Thymus (tissue), 11 donors: Measurements from ENCODE around the gene MXRA7. TPM values are rescaled to one million over a fixed set of nuclear protein-coding genes. Genes with fewer than 3 reads are reported as not detected.
"Not testable (repeated sequence)": the region's sequence is repeated elsewhere in the genome, so short reads cannot be mapped to it uniquely, and the experiment has no call there.

Experiments used
- DNase-seq, 9 donors: peaks; one replicate each; pipeline ENCODE4 v3.0.0-alpha.2; 2013; ENCODE audit warnings: low spot score in 9 of 9, low read depth in 6 of 9, missing footprints in 1 of 9
- H3K27ac ChIP-seq, 2 donors: one replicate each; pipeline ENCODE4 v1.5.1; 2013; ENCODE audit warnings: control low read depth in 1 of 2, low read depth in 1 of 2, low read length in 1 of 2, mild to moderate bottlenecking in 1 of 2, moderate library complexity in 1 of 2
- H3K27me3 ChIP-seq, 2 donors: one replicate each; pipeline ENCODE4 v1.5.1; 2013; ENCODE audit warnings: low read length in 1 of 2; ENCODE audit not compliant: control insufficient read depth in 2 of 2, insufficient read depth in 1 of 2
- H3K36me3 ChIP-seq, 2 donors: one replicate each; pipeline ENCODE4 v1.5.1; 2013; ENCODE audit warnings: low read length in 1 of 2, mild to moderate bottlenecking in 1 of 2, moderate library complexity in 1 of 2; ENCODE audit not compliant: control insufficient read depth in 2 of 2, insufficient read depth in 2 of 2
- H3K4me1 ChIP-seq, 2 donors: one replicate each; pipeline ENCODE4 v1.5.1; 2013; ENCODE audit warnings: low read length in 2 of 2; ENCODE audit not compliant: control insufficient read depth in 2 of 2, insufficient read depth in 2 of 2
- H3K4me3 ChIP-seq, 2 donors: one replicate each; pipeline ENCODE4 v1.5.1; 2013; ENCODE audit warnings: low read length in 2 of 2, control low read depth in 1 of 2, mild to moderate bottlenecking in 1 of 2
- H3K9me3 ChIP-seq, 2 donors: one replicate each; pipeline ENCODE4 v1.5.1; 2013; ENCODE audit warnings: low read length in 1 of 2, mild to moderate bottlenecking in 1 of 2; ENCODE audit not compliant: control insufficient read depth in 2 of 2, insufficient read depth in 1 of 2
- WGBS: extraction: QIAGEN DNeasy Blood & Tissue Kit; methylation state at CpG from one replicate; pipeline ENCODE4 v1.1.7; 2013; 5-methylcytosine and 5-hydroxymethylcytosine counted together
- polyA plus RNA-seq: library from polyadenylated mRNA; stranded (reverse); fragments of 200-250 nt; gene quantifications from one replicate; pipeline ENCODE4 v1.2.3, GENCODE V29; 2013
- total RNA-seq: library from RNA; stranded (reverse); fragments of 120-200 nt; gene quantifications from one replicate; pipeline ENCODE4 v1.2.4, GENCODE V29; 2013
- donor health status: healthy.

Gene MXRA7
- total and polyA plus RNA-seq, 2 donors, result 24.6 to 47.1 TPM

- not testable (repeated sequence) for H3K27ac ChIP-seq, DNase-seq, H3K9me3 ChIP-seq, H3K4me3 ChIP-seq, H3K27me3 ChIP-seq
- 97% methylated on average over 8 of the region's 8 CpGs for WGBS
- H3K4me1 ChIP-seq, result peaks cover 14 to 24% of the 10 kb centered on the region in 2 donors
- H3K36me3 ChIP-seq, result peaks cover 61 to 63% of the 10 kb centered on the region in 2 donors
Measured at GRCh38 chr17:76722977-76723376, 12.2 kb upstream of the MXRA7 start.

GRCh38 chr17:76722279-76722678 lies 11.5 kb upstream of the MXRA7 start:
- H3K9me3 ChIP-seq, result no peaks in the 10 kb centered on the region
- no peak overlapping the region for H3K4me3 ChIP-seq
- peaks cover 7 to 17% of the 10 kb centered on the region in 2 donors for H3K4me1 ChIP-seq
- 99% methylated on average over 8 of the region's 8 CpGs for WGBS
- H3K27me3 ChIP-seq, result no peaks in the 10 kb centered on the region
- peaks cover 63 to 67% of the 10 kb centered on the region in 2 donors for H3K36me3 ChIP-seq
- no peak overlapping the region for H3K27ac ChIP-seq
- no peak for DNase-seq

- no peak for DNase-seq
- Histone ChIP-seq H3K4me3 (no peak overlapping the region), H3K27me3 (no peaks in the 10 kb centered on the region), H3K27ac (no peak overlapping the region), H3K4me1 (peaks cover 8 to 15% of the 10 kb centered on the region in 2 donors), H3K9me3 (no peaks in the 10 kb centered on the region), H3K36me3 (peaks cover 66 to 75% of the 10 kb centered on the region in 2 donors)
- 98% methylated on average over 10 of the region's 10 CpGs for WGBS
Measured at GRCh38 chr17:76721463-76721862, 10.7 kb upstream of the MXRA7 start.

- Histone ChIP-seq H3K27ac (peak overlapping the region in 1 of 2 donors; percentile 5), H3K4me1 (peaks cover 10 to 15% of the 10 kb centered on the region in 2 donors), H3K27me3 (no peaks in the 10 kb centered on the region), H3K9me3 (no peaks in the 10 kb centered on the region), H3K36me3 (peaks cover 71 to 80% of the 10 kb centered on the region in 2 donors), H3K4me3 (no peak overlapping the region)
- 99% methylated on average over 9 of the region's 9 CpGs for WGBS
- no peak for DNase-seq
Measured at GRCh38 chr17:76720941-76721340, 10.2 kb upstream of the MXRA7 start.

- H3K9me3 ChIP-seq, result no peaks in the 10 kb centered on the region
- H3K27me3 ChIP-seq, result no peaks in the 10 kb centered on the region
- H3K4me3 ChIP-seq, result no peak overlapping the region
- DNase-seq, result no peak
- H3K27ac ChIP-seq, result no peak overlapping the region
- peaks cover 11 to 14% of the 10 kb centered on the region in 2 donors for H3K4me1 ChIP-seq
- peaks cover 78 to 88% of the 10 kb centered on the region in 2 donors for H3K36me3 ChIP-seq
- WGBS, result 98% methylated on average over 9 of the region's 9 CpGs
Measured at GRCh38 chr17:76720211-76720610, 9.4 kb upstream of the MXRA7 start.

GRCh38 chr17:76718516-76718915 lies 7.8 kb upstream of the MXRA7 start:
- H3K9me3 ChIP-seq, result no peaks in the 10 kb centered on the region
- H3K36me3 ChIP-seq, result peaks cover 74 to 84% of the 10 kb centered on the region in 2 donors
- 98% methylated on average over 16 of the region's 16 CpGs for WGBS
- H3K27ac ChIP-seq, result no peak overlapping the region
- peaks cover 20 to 22% of the 10 kb centered on the region in 2 donors for H3K4me1 ChIP-seq
- H3K27me3 ChIP-seq, result no peaks in the 10 kb centered on the region
- H3K4me3 ChIP-seq, result no peak overlapping the region
- DNase-seq, result no peak

- Histone ChIP-seq H3K27me3 (no peaks in the 10 kb centered on the region), H3K36me3 (peaks cover 62 to 75% of the 10 kb centered on the region in 2 donors), H3K4me1 (peaks cover 21 to 30% of the 10 kb centered on the region in 2 donors), H3K4me3 (no peak overlapping the region), H3K27ac (no peak overlapping the region), H3K9me3 (no peaks in the 10 kb centered on the region)
- no peak for DNase-seq
- 98% methylated on average over 6 of the region's 6 CpGs for WGBS
Measured at GRCh38 chr17:76716839-76717215, 6.1 kb upstream of the MXRA7 start.

GRCh38 chr17:76716146-76716838 lies 5.5 kb upstream of the MXRA7 start:
- Histone ChIP-seq H3K9me3 (no peaks in the 10 kb centered on the region), H3K27ac (no peak overlapping the region), H3K27me3 (peaks cover 0 to 2% of the 10 kb centered on the region in 2 donors), H3K36me3 (peaks cover 56 to 70% of the 10 kb centered on the region in 2 donors), H3K4me1 (peaks cover 24 to 32% of the 10 kb centered on the region in 2 donors), H3K4me3 (no peak overlapping the region)
- WGBS, result 79% methylated on average over 13 of the region's 13 CpGs
- DNase-seq, result peak in 1 of 9 donors; percentile 34

GRCh38 chr17:76715496-76715830 lies 4.7 kb upstream of the MXRA7 start:
- peak overlapping the region; percentile 38 to 64 for H3K27ac ChIP-seq

More at GRCh38 chr17:76715496-76715830, 4.7 kb upstream of the MXRA7 start:
- peaks cover 48 to 62% of the 10 kb centered on the region in 2 donors for H3K36me3 ChIP-seq
- H3K9me3 ChIP-seq, result no peaks in the 10 kb centered on the region
- 93% methylated on average over 2 of the region's 2 CpGs for WGBS
- H3K4me3 ChIP-seq, result no peak overlapping the region
- peaks cover 0 to 6% of the 10 kb centered on the region in 2 donors for H3K27me3 ChIP-seq
- no peak for DNase-seq
- H3K4me1 ChIP-seq, result peaks cover 28 to 36% of the 10 kb centered on the region in 2 donors
